Breast epithelium (tissue), 4 donors: ENCODE results near the gene PRXL2B. TPM values are rescaled to one million over a fixed set of nuclear protein-coding genes. Genes with fewer than 3 reads are reported as not detected.

Experiments
- DNase-seq, 2 donors: peaks; one replicate each; pipeline ENCODE4 v3.0.0-alpha.2; 2019; ENCODE audit warnings: low spot score in 2 of 2
- H3K27ac ChIP-seq, 2 donors: fragments of 200-600 bp; sonication (generic) in 1 of 2; one replicate each; pipeline ENCODE4 v1.5.1; 2016 to 2019; ENCODE audit warnings: mild to moderate bottlenecking in 1 of 2
- H3K27me3 ChIP-seq, 2 donors: fragments of 200-600 bp; sonication (generic) in 1 of 2; one replicate each; pipeline versions ENCODE4 v1.5.1 to v1.6.0; 2017 to 2019; ENCODE audit warnings: control low read depth in 1 of 2, mild to moderate bottlenecking in 1 of 2
- H3K36me3 ChIP-seq: fragments of 200-600 bp; one replicate; pipeline ENCODE4 v1.5.1; 2019
- H3K4me1 ChIP-seq, 2 donors: fragments of 200-600 bp; sonication (generic); one replicate each; pipeline ENCODE4 v1.5.1; 2016 to 2019; ENCODE audit warnings: control low read depth in 1 of 2
- H3K4me3 ChIP-seq, 3 donors: fragments of 200-600 bp; sonication (generic); 1 replicate in 2 of 3; 2 replicates in 1 of 3; pipeline ENCODE4 v1.5.1; 2016 to 2019; ENCODE audit warnings: mild to moderate bottlenecking in 3 of 3, moderate library complexity in 2 of 3
- H3K9me3 ChIP-seq, 2 donors: fragments of 200-600 bp; sonication (generic) in 1 of 2; one replicate each; pipeline ENCODE4 v1.5.1; 2016 to 2019; ENCODE audit warnings: control low read depth in 1 of 2
- POLR2A ChIP-seq: fragments of 450-650 bp; IDR thresholded peaks from one replicate; pipeline ENCODE4 v1.6.1; 2016; ENCODE audit warnings: antibody characterized with exemption, mild to moderate bottlenecking, moderate library complexity
- POLR2AphosphoS5 ChIP-seq, 3 donors: sonication (generic); formaldehyde crosslinking; IDR thresholded peaks; one replicate each; pipeline ENCODE4 v1.6.1; 2017; ENCODE audit warnings: antibody characterized with exemption in 3 of 3
- intact Hi-C: fragments of 100-400 bp; cut with DNase I; formaldehyde crosslinking; loops from one replicate; pipeline ENCODE4 v1.15.1; 2023; ENCODE audit warnings: low total_unique reads
- total RNA-seq, 3 donors: library from RNA; depleted of rRNA; stranded (reverse); fragments of >200 nt; gene quantifications; one replicate each; pipeline ENCODE4 v1.1.0, GENCODE V29; 2016
- TF ChIP-seq, protein P1 (sequence below), 3 donors: fragments of 450-650 bp; IDR thresholded peaks; one replicate each; pipeline ENCODE4 v1.5.1; 2016 to 2017; ENCODE audit warnings: antibody characterized with exemption in 3 of 3, mild to moderate bottlenecking in 3 of 3, moderate library complexity in 3 of 3

PRXL2B gene
- total RNA-seq, 3 donors from 2014 or later, result 4.8 to 15.8 (median 14.4) TPM

- no peak for DNase-seq
- peak overlapping the region; percentile 62 to 82 (median 76) for H3K4me3 ChIP-seq
- no peaks in the 10 kb centered on the region for H3K9me3 ChIP-seq
- no peaks in the 10 kb centered on the region for H3K36me3 ChIP-seq
- no peaks in the 10 kb centered on the region for H3K27me3 ChIP-seq
- H3K27ac ChIP-seq, result peak overlapping the region; percentile 98
- peaks cover 0 to 22% of the 10 kb centered on the region in 2 donors for H3K4me1 ChIP-seq
- TF ChIP-seq POLR2AphosphoS5 (IDR thresholded peaks at IDR 0.05), result no peak
- intact Hi-C loops, result no loop called here
Measured at GRCh38 chr1:2587071-2587859, 688 bp downstream of the PRXL2B start.

GRCh38 chr1:2587860-2588571 lies 1.4 kb downstream of the PRXL2B start:
- Histone ChIP-seq H3K4me3 (peak overlapping the region; percentile 62 to 82 (median 76)), H3K9me3 (no peaks in the 10 kb centered on the region), H3K36me3 (no peaks in the 10 kb centered on the region), H3K27me3 (no peaks in the 10 kb centered on the region), H3K4me1 (peaks cover 0 to 22% of the 10 kb centered on the region in 2 donors), H3K27ac (no peak overlapping the region)
- intact Hi-C loops, result no loop called here
- no peak for DNase-seq
- TF ChIP-seq, protein P1, sequence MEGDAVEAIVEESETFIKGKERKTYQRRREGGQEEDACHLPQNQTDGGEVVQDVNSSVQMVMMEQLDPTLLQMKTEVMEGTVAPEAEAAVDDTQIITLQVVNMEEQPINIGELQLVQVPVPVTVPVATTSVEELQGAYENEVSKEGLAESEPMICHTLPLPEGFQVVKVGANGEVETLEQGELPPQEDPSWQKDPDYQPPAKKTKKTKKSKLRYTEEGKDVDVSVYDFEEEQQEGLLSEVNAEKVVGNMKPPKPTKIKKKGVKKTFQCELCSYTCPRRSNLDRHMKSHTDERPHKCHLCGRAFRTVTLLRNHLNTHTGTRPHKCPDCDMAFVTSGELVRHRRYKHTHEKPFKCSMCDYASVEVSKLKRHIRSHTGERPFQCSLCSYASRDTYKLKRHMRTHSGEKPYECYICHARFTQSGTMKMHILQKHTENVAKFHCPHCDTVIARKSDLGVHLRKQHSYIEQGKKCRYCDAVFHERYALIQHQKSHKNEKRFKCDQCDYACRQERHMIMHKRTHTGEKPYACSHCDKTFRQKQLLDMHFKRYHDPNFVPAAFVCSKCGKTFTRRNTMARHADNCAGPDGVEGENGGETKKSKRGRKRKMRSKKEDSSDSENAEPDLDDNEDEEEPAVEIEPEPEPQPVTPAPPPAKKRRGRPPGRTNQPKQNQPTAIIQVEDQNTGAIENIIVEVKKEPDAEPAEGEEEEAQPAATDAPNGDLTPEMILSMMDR (IDR thresholded peaks at IDR 0.05), result no peak
- TF ChIP-seq POLR2AphosphoS5 (IDR thresholded peaks at IDR 0.05) (no peak), POLR2A (no peak)

GRCh38 chr1:2588661-2589430 lies 2.3 kb downstream of the PRXL2B start:
- peaks cover 0 to 20% of the 10 kb centered on the region in 2 donors for H3K4me1 ChIP-seq
- H3K4me3 ChIP-seq, result no peak overlapping the region
- intact Hi-C loops, result no loop called here

GRCh38 chr1:2589431-2590232 lies 3.1 kb downstream of the PRXL2B start:
- Histone ChIP-seq H3K27me3 (peaks cover 0 to 4% of the 10 kb centered on the region in 2 donors), H3K4me1 (peaks cover 0 to 14% of the 10 kb centered on the region in 2 donors), H3K27ac (no peak overlapping the region), H3K9me3 (no peaks in the 10 kb centered on the region), H3K36me3 (no peaks in the 10 kb centered on the region), H3K4me3 (no peak overlapping the region)
- intact Hi-C loops, result no loop called here
- DNase-seq, result no peak
- TF ChIP-seq POLR2AphosphoS5 (IDR thresholded peaks at IDR 0.05) (no peak), POLR2A (no peak)
- TF ChIP-seq, protein P1 (IDR thresholded peaks at IDR 0.05), result no peak

More at GRCh38 chr1:2588661-2589430, 2.3 kb downstream of the PRXL2B start:
- no peak overlapping the region for H3K27ac ChIP-seq
- DNase-seq, result no peak
- TF ChIP-seq POLR2AphosphoS5 (IDR thresholded peaks at IDR 0.05) (no peak), POLR2A (no peak)
- TF ChIP-seq, protein P1 (IDR thresholded peaks at IDR 0.05), result no peak
- peaks cover 0 to 2% of the 10 kb centered on the region in 2 donors for H3K27me3 ChIP-seq
- H3K9me3 ChIP-seq, result no peaks in the 10 kb centered on the region
- H3K36me3 ChIP-seq, result no peaks in the 10 kb centered on the region
